GM12891 (cell line): Measurements from ENCODE around the gene GDPD5.

ENCODE experiments used
- PAX5 ChIP-seq: IDR thresholded peaks from 2 replicates; pipeline ENCODE4 v1.6.1; 2011; ENCODE audit warnings: low read length, moderate library complexity, mild to moderate bottlenecking; ENCODE audit not compliant: insufficient read depth, severe bottlenecking
- POLR2A ChIP-seq: IDR thresholded peaks from 2 replicates; pipeline ENCODE4 v1.6.1; 2011; ENCODE audit warnings: low read depth, low read length, control low read depth
- POLR2AphosphoS5 ChIP-seq: IDR thresholded peaks from 2 replicates; pipeline ENCODE4 v1.6.1; 2011; ENCODE audit warnings: low read depth, low read length, control low read depth
- POU2F2 ChIP-seq: IDR thresholded peaks from 2 replicates; pipeline ENCODE4 v1.6.1; 2011; ENCODE audit warnings: low read depth, mild to moderate bottlenecking, control low read depth, low read length, moderate library complexity
- SPI1 ChIP-seq: IDR thresholded peaks from 2 replicates; pipeline ENCODE4 v1.6.1; 2011; ENCODE audit warnings: low read depth, low read length, control low read depth
- TAF1 ChIP-seq: IDR thresholded peaks from 2 replicates; pipeline ENCODE4 v1.6.1; 2011; ENCODE audit warnings: low read depth, low read length, control low read depth

DNA sequence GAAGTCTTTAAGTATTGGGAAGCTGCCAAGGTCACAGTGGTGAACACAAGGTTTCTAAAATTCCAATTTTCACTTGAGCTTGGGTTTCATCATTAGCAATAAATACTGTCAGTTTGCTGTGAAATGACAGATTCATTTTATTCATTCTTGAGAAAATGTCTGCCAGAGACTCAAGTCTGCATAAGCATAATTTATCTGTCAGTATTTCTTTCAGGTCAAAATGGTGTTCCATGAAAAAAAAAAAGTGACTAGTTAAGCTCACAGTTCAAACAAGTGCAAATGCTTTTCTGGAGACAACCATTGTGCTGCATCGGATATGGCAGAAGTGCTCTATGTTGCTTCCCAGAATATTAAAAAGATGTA lies 8.1 kb upstream of the GDPD5 start:
- TF ChIP-seq POLR2A (no peak), POLR2AphosphoS5 (no peak), SPI1 (no peak), POU2F2 (no peak), TAF1 (no peak), PAX5 (no peak)
